HepG2 (cell line): ENCODE measurements around the gene PCSK6. TPM values are rescaled to one million over a fixed set of nuclear protein-coding genes. Genes with fewer than 3 reads are reported as not detected.
A peak's percentile ranks its signal among the peaks of the same experiment; 100 is the strongest.

Experiments used
- ATAC-seq: fragments of 200-7000 bp; cut with Tn5 transposase; 3 replicates; pipeline ENCODE4 v1.9.1; 2020; ENCODE audit warnings: mild to moderate bottlenecking, moderate library complexity
- BruUV-seq: library from RNA; stranded (reverse); fragments of 400-500 nt; replicated peaks from 2 replicates; lab custom pipeline; 2021; lab: Mats Ljungman, UMichigan
- CTCF ChIA-PET: fragments of 300-600 bp; formaldehyde crosslinking; extraction: SDS; loops from one replicate; lab custom pipeline; 2021; ENCODE audit warnings: low total read pairs, inconsistent platforms, low intra/inter-chr PET ratio; lab: Yijun Ruan, JAX
- POLR2A ChIA-PET: fragments of 350-600 bp; sonication (Branson Sonifier 250); formaldehyde crosslinking; loops from one replicate; lab custom pipeline; 2020; ENCODE audit warnings: antibody characterized with exemption, inconsistent platforms; lab: Yijun Ruan, JAX
- DNase-seq: peaks from one replicate; pipeline ENCODE4 v3.0.0-alpha.2; 2015; ENCODE audit warnings: low spot score
- FAIRE-seq: peaks from 3 replicates; lab custom pipeline; 2011; peaks lifted over from hg19 to GRCh38; lab: Jason Lieb, UNC
- H2AFZ ChIP-seq: one replicate; pipeline ENCODE4 v1.6.1; 2011; ENCODE audit warnings: low read length, inconsistent platforms
- H3K27ac ChIP-seq: fragments of 300-600 bp; 3 replicates; pipeline ENCODE4 v1.8.0; 2011; ENCODE audit warnings: mixed run types, mild to moderate bottlenecking, mixed read lengths, low read length, inconsistent platforms; ENCODE audit not compliant: insufficient read depth; ENCODE audit errors: extremely low read length
- H3K27me3 ChIP-seq, 2 experiments: fragments of 200-600 bp in 1 of 2; 2 replicates in 1 of 2; 3 replicates in 1 of 2; pipeline versions ENCODE4 v1.6.0 to v1.8.0; 2011; ENCODE audit warnings: low read length in 2 of 2, mild to moderate bottlenecking in 2 of 2, moderate library complexity in 2 of 2, inconsistent platforms in 1 of 2; ENCODE audit not compliant: insufficient read depth in 2 of 2, control insufficient read depth in 1 of 2
- H3K36me3 ChIP-seq, 2 experiments: fragments of 200-600 bp in 1 of 2; replicated peaks in 1 of 2; 2 replicates in 1 of 2; 3 replicates in 1 of 2; pipeline versions ENCODE4 v1.5.1 to v1.8.0; 2011; ENCODE audit warnings: low read length in 2 of 2, inconsistent platforms in 1 of 2; ENCODE audit not compliant: insufficient read depth in 2 of 2, control insufficient read depth in 1 of 2
- H3K4me1 ChIP-seq: 2 replicates; pipeline ENCODE4 v1.5.1; 2012; ENCODE audit warnings: low read length, inconsistent platforms; ENCODE audit not compliant: insufficient read depth
- H3K4me2 ChIP-seq: 2 replicates; pipeline ENCODE4 v1.6.0; 2011; ENCODE audit warnings: low read depth, low read length, inconsistent platforms
- H3K4me3 ChIP-seq, 3 experiments: fragments of 200-600 bp in 1 of 3; sonication (generic), shearing (Covaris generic) in 1 of 3; replicated peaks in 1 of 3; 2 replicates each; pipeline ENCODE4 v1.5.1; 2011 to 2016; ENCODE audit warnings: low read length in 3 of 3, inconsistent platforms in 2 of 3, low read depth in 2 of 3, mild to moderate bottlenecking in 2 of 3, control low read depth in 1 of 3, mixed read lengths in 1 of 3; ENCODE audit not compliant: insufficient read depth in 1 of 3
- H3K79me2 ChIP-seq: one replicate; pipeline ENCODE4 v1.6.1; 2011; ENCODE audit warnings: low read length, inconsistent platforms; ENCODE audit not compliant: insufficient read depth
- H3K9ac ChIP-seq: 2 replicates; pipeline ENCODE4 v1.6.0; 2011; ENCODE audit warnings: mild to moderate bottlenecking, low read depth, low read length, inconsistent platforms; ENCODE audit not compliant: insufficient read depth
- H3K9me3 ChIP-seq: 2 replicates; pipeline ENCODE4 v1.5.1; 2012; ENCODE audit warnings: mild to moderate bottlenecking, low read length
- H4K20me1 ChIP-seq: 2 replicates; pipeline ENCODE4 v1.6.0; 2011; ENCODE audit warnings: inconsistent platforms, mild to moderate bottlenecking, low read length, moderate library complexity; ENCODE audit not compliant: insufficient read depth
- CENPX ChIP-seq: sonication (generic); formaldehyde crosslinking; IDR thresholded peaks from 2 replicates; pipeline ENCODE4 v1.9.0; 2021; ENCODE audit warnings: mild to moderate bottlenecking, missing genetic modification reagents, moderate library complexity
- DDIT3 ChIP-seq: sonication (generic); formaldehyde crosslinking; IDR thresholded peaks from 2 replicates; pipeline ENCODE4 v1.4.0; 2020; ENCODE audit warnings: mild to moderate bottlenecking, missing genetic modification reagents
- FOXM1 ChIP-seq: sonication (generic); formaldehyde crosslinking; IDR thresholded peaks from 2 replicates; pipeline ENCODE4 v1.5.0; 2020; ENCODE audit warnings: missing genetic modification reagents
- KLF12 ChIP-seq: sonication (generic); formaldehyde crosslinking; IDR thresholded peaks from 2 replicates; pipeline ENCODE4 v1.4.0; 2020; ENCODE audit warnings: missing genetic modification reagents, borderline replicate concordance
- MTF2 ChIP-seq: sonication (generic); formaldehyde crosslinking; IDR thresholded peaks from 2 replicates; pipeline ENCODE4 v1.5.0; 2020; ENCODE audit warnings: missing genetic modification reagents, borderline replicate concordance
- MXI1 ChIP-seq: IDR thresholded peaks from 3 replicates; pipeline ENCODE4 v1.6.1; 2012; ENCODE audit warnings: low read depth, low read length, inconsistent platforms, borderline replicate concordance
- SOX13 ChIP-seq, 3 experiments: fragments of 450-650 bp in 1 of 3; sonication (generic) in 1 of 3; formaldehyde crosslinking in 1 of 3; IDR thresholded peaks in 2 of 3; conservative IDR thresholded peaks in 1 of 3; 2 replicates each; pipeline versions ENCODE4 v1.5.0 to v1.6.1; 2016 to 2020; ENCODE audit warnings: antibody characterized with exemption in 1 of 3, mild to moderate bottlenecking in 1 of 3, missing compliant biosample characterization in 1 of 3, missing genetic modification reagents in 1 of 3, moderate library complexity in 1 of 3
- ZBTB38 ChIP-seq: sonication (generic); formaldehyde crosslinking; IDR thresholded peaks from 2 replicates; pipeline ENCODE4 v1.5.1; 2020; ENCODE audit warnings: mild to moderate bottlenecking, missing genetic modification reagents
- ZBTB7B ChIP-seq: sonication (generic); formaldehyde crosslinking; IDR thresholded peaks from 2 replicates; pipeline ENCODE4 v1.4.0; 2020; ENCODE audit warnings: missing genetic modification reagents
- ZEB1 ChIP-seq: IDR thresholded peaks from 2 replicates; pipeline ENCODE4 v1.6.1; 2012; ENCODE audit warnings: mild to moderate bottlenecking, low read depth, inconsistent platforms; ENCODE audit not compliant: insufficient replicate concordance
- ZFY ChIP-seq: sonication (generic); formaldehyde crosslinking; IDR thresholded peaks from 2 replicates; pipeline ENCODE4 v1.4.0; 2020; ENCODE audit warnings: missing genetic modification reagents
- ZNF891 ChIP-seq: sonication (generic); formaldehyde crosslinking; IDR thresholded peaks from 2 replicates; pipeline ENCODE4 v1.5.0; 2020; ENCODE audit warnings: mild to moderate bottlenecking, missing genetic modification reagents
- ZSCAN31 ChIP-seq: sonication (generic); formaldehyde crosslinking; IDR thresholded peaks from 2 replicates; pipeline ENCODE4 v1.5.0; 2020; ENCODE audit warnings: low read depth, mild to moderate bottlenecking, missing genetic modification reagents
- WGBS: methylation state at CpG from one replicate; pipeline ENCODE4 v1.1.6; 2017; ENCODE audit warnings: low lambda C conversion rate; 5-methylcytosine and 5-hydroxymethylcytosine counted together
- in situ Hi-C: cut with HindIII; loops from 2 replicates; pipeline ENCODE4 v1.10.0; 2017; ENCODE audit warnings: low pct_unique_long_range_greater_than_20kb; ENCODE audit not compliant: extremely low pct_ligation_motif_present
- intact Hi-C: fragments of 100-400 bp; cut with micrococcal nuclease; formaldehyde crosslinking; loops from one replicate; pipeline ENCODE4 v1.10.0; 2022; ENCODE audit not compliant: unreplicated experiment
- polyA plus RNA-seq, 8 experiments: library from polyadenylated mRNA; depleted of rRNA in 3 of 8; stranded (reverse) in 7 of 8; unstranded in 1 of 8; fragments of >200 nt; fragmentation: Illumina TruSeq in 4 of 8; extraction: Trizol in 4 of 8; gene quantifications; 2 replicates each; pipeline versions ENCODE4 v1.2.1 to v1.2.3, GENCODE V29; 2011 to 2016; ENCODE audit warnings: low read depth in 4 of 8, missing spikeins in 1 of 8, mixed read lengths in 1 of 8; ENCODE audit not compliant: insufficient read depth in 1 of 8
- total RNA-seq, 5 experiments: library from RNA; depleted of rRNA; stranded (reverse); fragments of >200 nt; fragmentation: Illumina TruSeq; extraction: Trizol; gene quantifications; 2 replicates each; pipeline ENCODE4 v1.2.3, GENCODE V29; 2016; ENCODE audit warnings: low read depth in 1 of 5

Gene PCSK6
- total and polyA plus RNA-seq, 2 of the 13 experiments (the other 11 are each of a cell fraction or from before 2014, with no cell fraction given), result 56.5 to 155 TPM

GRCh38 chr15:101525087-101525669 is 35.7 kb upstream of the PCSK6 start:
- no peaks in the 10 kb centered on the region for H3K79me2 ChIP-seq
- BruUV-seq, result no TSS peak
- H2AFZ ChIP-seq, result no peak overlapping the region
- FAIRE-seq (no peak), DNase-seq (no peak), ATAC-seq (no peak)
- H3K9ac ChIP-seq, result no peak overlapping the region
- intact Hi-C loops (loop anchor here (5.0 kb wide), 1 partner anchor 117 kb away; no protein-coding TSS in a partner anchor), in situ Hi-C loops (no loop called here)
- WGBS, result 89% methylated on average over 10 of the region's 10 CpGs
- H3K9me3 ChIP-seq, result no peaks in the 10 kb centered on the region
- H3K4me1 ChIP-seq, result peaks cover 92% of the 10 kb centered on the region
- POLR2A ChIA-PET, result no interaction called here
- H3K27me3 ChIP-seq, result no peaks in the 10 kb centered on the region
- H3K4me3 ChIP-seq, result no peak overlapping the region
- no peak for TF ChIP-seq ZFY (CRISPR knock-in tag)
- TF ChIP-seq ZNF891 (CRISPR knock-in tag), result peak; percentile 98
- no peak for TF ChIP-seq DDIT3 (CRISPR knock-in tag)
- no peak overlapping the region for H3K27ac ChIP-seq
- no peaks in the 10 kb centered on the region for H3K36me3 ChIP-seq
- CTCF ChIA-PET, result no interaction called here
- H3K4me2 ChIP-seq, result no peak overlapping the region
- no peaks in the 10 kb centered on the region for H4K20me1 ChIP-seq

- no peak overlapping the region for H3K9ac ChIP-seq
- no peak for ATAC-seq
- H3K4me1 ChIP-seq, result peaks cover 76% of the 10 kb centered on the region
- no peaks in the 10 kb centered on the region; the same call in 1 of the 2 replicates for H3K9me3 ChIP-seq
- no peaks in the 10 kb centered on the region for H3K27me3 ChIP-seq
- H3K27ac ChIP-seq, result no peak overlapping the region
- no peak overlapping the region for H2AFZ ChIP-seq
- H3K79me2 ChIP-seq, result no peaks in the 10 kb centered on the region
- H3K4me2 ChIP-seq, result peak overlapping the region; percentile 16; the same call in 1 of the 2 replicates
- in situ Hi-C loops, result no loop called here
- ChIA-PET CTCF (no interaction called here), POLR2A (interaction anchor here (0.8 to 1.8 kb wide), 3 partner anchors 15 to 24 kb away, joined by 3 to 6 read pairs (median 3); no protein-coding TSS in a partner anchor)
- H4K20me1 ChIP-seq, result no peaks in the 10 kb centered on the region
- 62% methylated on average over 8 of the region's 8 CpGs for WGBS
- intact Hi-C loops, result no loop called here
- no peaks in the 10 kb centered on the region for H3K36me3 ChIP-seq
- peak; percentile 55 for DNase-seq
- FAIRE-seq, result no peak
- BruUV-seq, result no TSS peak
- H3K4me3 ChIP-seq, result no peak overlapping the region; a peak in 1 of 6 replicates
- TF ChIP-seq CENPX (CRISPR knock-in tag), result no peak
- no peak for TF ChIP-seq MTF2 (CRISPR knock-in tag)
- TF ChIP-seq ZBTB38 (CRISPR knock-in tag), result peak; percentile 83; the same call in 1 of the 2 replicates
- TF ChIP-seq MXI1, result 0 out of 3 replicates have a peak, but pooled peaks have one; percentile 20
- TF ChIP-seq ZEB1, result no peak
- TF ChIP-seq SOX13 (IDR thresholded peaks at IDR 0.05), result no peak
- peak in 1 of 2 experiments; percentile 39; a peak in 1 of 4 replicates for TF ChIP-seq SOX13 (CRISPR knock-in tag; conservative IDR thresholded peaks at IDR 0.05 in 1 of 2, IDR thresholded peaks at IDR 0.05 in 1 of 2)
- TF ChIP-seq ZBTB7B (CRISPR knock-in tag), result no peak
- no peak for TF ChIP-seq FOXM1
- TF ChIP-seq KLF12 (CRISPR knock-in tag), result no peak
- TF ChIP-seq ZSCAN31 (CRISPR knock-in tag), result no peak
Observed at GRCh38 chr15:101523560-101523940, 34.0 kb upstream of the PCSK6 start.
